Ovary (tissue), 9 donors: ENCODE measurements around the gene SLC6A12. TPM values are rescaled to one million over a fixed set of nuclear protein-coding genes. Genes with fewer than 3 reads are reported as not detected.

ENCODE experiments used
- DNase-seq, 5 donors: peaks; one replicate each; pipeline ENCODE4 v3.0.0-alpha.2; 2019 to 2020
- H3K27ac ChIP-seq, 2 donors: fragments of 200-600 bp; one replicate each; pipeline versions ENCODE4 v1.5.1 to v1.8.0; 2019 to 2022
- H3K27me3 ChIP-seq: fragments of 200-600 bp; one replicate; pipeline ENCODE4 v1.8.0; 2022
- H3K36me3 ChIP-seq: fragments of 200-600 bp; sonication (generic); one replicate; pipeline ENCODE4 v1.5.1; 2019
- H3K4me1 ChIP-seq: one replicate; pipeline ENCODE4 v1.8.1; 2013; ENCODE audit warnings: mild to moderate bottlenecking, moderate library complexity; ENCODE audit not compliant: insufficient read depth
- H3K4me3 ChIP-seq: fragments of 200-600 bp; sonication (generic); one replicate; pipeline ENCODE4 v1.5.1; 2017
- H3K9me3 ChIP-seq, 2 donors: fragments of 200-600 bp in 1 of 2; sonication (generic) in 1 of 2; one replicate each; pipeline versions ENCODE4 v1.5.1 to v1.8.1; 2013 to 2019; ENCODE audit warnings: mild to moderate bottlenecking in 1 of 2, moderate library complexity in 1 of 2
- CTCF ChIP-seq, 3 donors: fragments of 450-650 bp in 2 of 3; fragments of 200-600 bp in 1 of 3; IDR thresholded peaks; one replicate each; pipeline versions ENCODE4 v1.5.1 to v1.8.0; 2016 to 2022; ENCODE audit warnings: antibody characterized with exemption in 3 of 3, mild to moderate bottlenecking in 1 of 3
- EP300 ChIP-seq: sonication (generic); formaldehyde crosslinking; IDR thresholded peaks from one replicate; pipeline ENCODE4 v1.6.1; 2017; ENCODE audit warnings: antibody characterized with exemption
- POLR2A ChIP-seq: fragments of 450-650 bp; IDR thresholded peaks from one replicate; pipeline ENCODE4 v1.6.1; 2017; ENCODE audit warnings: antibody characterized with exemption, mild to moderate bottlenecking, moderate library complexity
- WGBS, 3 donors: extraction: QIAGEN DNeasy Blood & Tissue Kit in 1 of 3; methylation state at CpG; one replicate each; pipeline versions ENCODE4 v1.1.5 to v1.1.7; 2013 to 2017; 5-methylcytosine and 5-hydroxymethylcytosine counted together
- intact Hi-C, 4 donors: fragments of 100-400 bp; cut with DNase I; formaldehyde crosslinking; loops; one replicate each; pipeline versions ENCODE4 v1.11.0 to v1.15.1; 2022 to 2023
- polyA plus RNA-seq, 2 donors: library from polyadenylated mRNA; stranded (reverse); fragments of 200-250 nt in 1 of 2; fragments of 350-450 nt in 1 of 2; fragmentation: Illumina TruSeq in 1 of 2; extraction: RNeasy Lipid Tissue Mini Kit (QIAGEN cat#74804) in 1 of 2; gene quantifications; one replicate each; pipeline ENCODE4 v1.2.3, GENCODE V29; 2013 to 2014
- total RNA-seq, 7 donors: library from RNA; depleted of rRNA in 2 of 7; stranded (reverse); fragments of >200 nt in 2 of 7; fragmentation: NEBNext Ultra II Directional in 3 of 7; extraction: Animal tissue kit (Norgen Biotek cat#: 25700) in 3 of 7; gene quantifications; one replicate each; pipeline versions ENCODE4 v1.1.0 to v1.2.4, GENCODE V29; 2016 to 2023
- donor health status: DM: no; HTN: no; CAD: no; lungs with moderate emphysema.
- donor health status: DM: no; HTN: no; CAD: no.
- donor health status: Bipolar disorder and iron deficiency.
- donor health status: DM: yes; HTN: yes; CAD: no.
- donor health status: DM: no; HTN: no; CAD: no.
- donor health status: DM: yes; HTN: yes; CAD: no.

SLC6A12 gene
- total and polyA plus RNA-seq, 9 donors, result 0.24 to 7.5 (median 1.5) TPM; not detected in 1

GRCh38 chr12:177336-177979 is 36.5 kb downstream of the SLC6A12 start:
- H3K36me3 ChIP-seq, result no peaks in the 10 kb centered on the region
- H3K9me3 ChIP-seq, result no peaks in the 10 kb centered on the region
- DNase-seq, result no peak
- intact Hi-C loops, result no loop called here
- 43 to 55% (median 52%) methylated on average over 11 of the region's 11 CpGs for WGBS, 3 donors
- no peak overlapping the region for H3K27ac ChIP-seq
- no peaks in the 10 kb centered on the region for H3K27me3 ChIP-seq
- peaks cover 7% of the 10 kb centered on the region for H3K4me1 ChIP-seq
- TF ChIP-seq CTCF (IDR thresholded peaks at IDR 0.05) (no peak), POLR2A (no peak), EP300 (no peak)
- no peak overlapping the region for H3K4me3 ChIP-seq

GRCh38 chr12:176321-177181 is 37.4 kb downstream of the SLC6A12 start:
- WGBS, 3 donors, result 51 to 56% (median 52%) methylated on average over 14 to 16 of the region's 16 CpGs

GRCh38 chr12:175759-176158 is 38.2 kb downstream of the SLC6A12 start:
- H3K27me3 ChIP-seq, result no peaks in the 10 kb centered on the region
- 76 to 78% (median 77%) methylated on average over 16 of the region's 16 CpGs for WGBS, 3 donors
- no peaks in the 10 kb centered on the region for H3K36me3 ChIP-seq
- intact Hi-C loops, result no loop called here
- DNase-seq, result no peak
- H3K4me1 ChIP-seq, result peaks cover 7% of the 10 kb centered on the region
- no peak overlapping the region for H3K4me3 ChIP-seq
- no peaks in the 10 kb centered on the region for H3K9me3 ChIP-seq
- H3K27ac ChIP-seq, result no peak overlapping the region
- TF ChIP-seq CTCF (IDR thresholded peaks at IDR 0.05), result no peak
- TF ChIP-seq POLR2A, result no peak
- TF ChIP-seq EP300, result no peak

More at GRCh38 chr12:176321-177181, 37.4 kb downstream of the SLC6A12 start:
- Histone ChIP-seq H3K4me3 (no peak overlapping the region), H3K27me3 (no peaks in the 10 kb centered on the region), H3K4me1 (peaks cover 7% of the 10 kb centered on the region), H3K27ac (no peak overlapping the region), H3K36me3 (no peaks in the 10 kb centered on the region), H3K9me3 (no peaks in the 10 kb centered on the region)
- intact Hi-C loops, result no loop called here
- no peak for DNase-seq
- TF ChIP-seq CTCF (IDR thresholded peaks at IDR 0.05) (no peak), POLR2A (no peak), EP300 (no peak)

GRCh38 chr12:175250-175649 is 38.7 kb downstream of the SLC6A12 start:
- H3K4me3 ChIP-seq, result no peak overlapping the region
- H3K27ac ChIP-seq, result no peak overlapping the region
- TF ChIP-seq POLR2A (no peak), EP300 (no peak), CTCF (IDR thresholded peaks at IDR 0.05) (no peak)
- no peaks in the 10 kb centered on the region for H3K27me3 ChIP-seq
- WGBS, 3 donors, result 17 to 29% (median 18%) methylated on average over 10 of the region's 10 CpGs
- DNase-seq, result peak in 3 of 5 donors; percentile 24 to 68 (median 44)
- peaks cover 7% of the 10 kb centered on the region for H3K4me1 ChIP-seq
- H3K36me3 ChIP-seq, result no peaks in the 10 kb centered on the region
- H3K9me3 ChIP-seq, result no peaks in the 10 kb centered on the region
- intact Hi-C loops, result no loop called here
